HG02840 (cell line): ENCODE data around the gene HDGFL1.

Source experiments
- ATAC-seq: cut with Tn5 transposase; IDR thresholded peaks from one replicate; pipeline ENCODE4 v1.9.1; 2021; ENCODE audit warnings: mild to moderate bottlenecking, moderate library complexity, moderate number of reproducible peaks; ENCODE audit not compliant: unreplicated experiment, low FRiP score

The HDGFL1 gene

DNA sequence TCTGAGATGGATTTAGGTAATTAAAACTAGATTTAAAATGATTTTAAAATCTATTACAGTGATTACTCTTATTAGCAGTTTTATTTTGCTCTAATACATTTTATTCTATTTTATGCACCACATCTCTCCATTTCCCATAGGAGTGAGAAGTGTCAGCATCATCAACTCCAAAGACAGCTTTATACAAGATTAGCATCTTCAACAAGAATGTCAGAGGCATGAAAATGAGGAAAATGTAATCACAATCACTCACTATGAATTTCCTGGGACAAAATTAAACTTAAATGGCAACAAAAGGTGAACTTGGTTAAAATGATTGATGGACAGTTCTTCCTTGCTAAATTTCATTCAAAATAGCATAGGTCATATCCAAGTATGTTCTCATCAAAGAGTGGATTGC, 19.8 kb downstream of the HDGFL1 start:
- ATAC-seq: no peak

DNA sequence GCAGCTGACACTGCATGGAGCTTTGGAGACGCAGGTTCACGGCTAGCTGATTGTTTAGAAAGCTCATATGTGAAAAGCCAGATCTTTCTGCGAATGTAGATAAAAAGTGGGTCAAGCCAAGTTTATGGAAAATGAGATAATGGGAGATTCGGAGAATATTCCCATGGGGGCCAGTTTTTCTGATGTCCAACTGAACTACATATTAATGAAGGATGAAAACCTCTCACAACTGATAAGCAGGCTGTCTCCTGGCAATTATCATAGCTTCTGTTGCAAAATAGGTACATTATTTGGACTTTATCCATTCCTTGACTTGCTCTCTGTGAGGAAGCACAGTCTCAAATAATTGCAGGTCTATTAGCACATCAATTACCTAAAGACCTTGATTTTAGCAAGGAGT, 21.1 kb downstream of the HDGFL1 start:
- ATAC-seq: no peak

DNA sequence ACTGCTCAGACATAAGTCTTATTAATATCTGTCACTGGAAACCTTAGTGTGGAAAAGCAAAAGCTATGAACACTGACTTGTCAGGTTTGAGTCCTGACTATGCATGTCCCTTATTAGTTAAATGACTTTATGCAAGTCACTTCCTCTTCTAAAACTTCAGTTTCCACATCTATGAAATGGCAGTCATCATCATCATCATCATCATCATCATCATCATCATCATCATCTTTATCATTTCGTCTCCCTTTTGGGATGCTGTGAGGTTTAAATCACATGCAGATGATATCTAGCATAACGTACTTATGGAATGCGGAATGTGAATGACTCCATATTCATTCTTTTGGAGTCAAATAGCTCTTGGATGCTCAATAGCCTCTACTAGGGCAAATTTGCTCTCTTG, 24.5 kb downstream of the HDGFL1 start:
- ATAC-seq: no peak

DNA sequence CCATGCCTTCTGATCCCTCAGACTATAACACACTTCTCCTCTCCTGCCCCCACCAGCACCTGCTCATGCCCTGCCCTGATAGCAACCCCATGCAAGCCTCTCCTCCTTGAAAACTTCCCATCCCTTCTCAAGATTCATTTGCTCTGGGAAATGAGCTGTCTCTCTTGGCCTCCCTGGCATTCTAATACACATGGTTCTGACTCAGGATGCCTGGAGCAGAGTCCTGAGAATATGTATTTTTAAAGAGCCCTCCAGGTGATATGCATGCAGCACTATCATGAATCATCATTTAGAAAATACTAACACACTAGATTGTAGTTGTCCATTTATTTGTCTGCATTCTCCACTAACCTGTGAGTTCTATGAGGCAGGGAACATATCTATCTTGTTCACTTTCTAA, 26.6 kb downstream of the HDGFL1 start:
- no peak for ATAC-seq

DNA sequence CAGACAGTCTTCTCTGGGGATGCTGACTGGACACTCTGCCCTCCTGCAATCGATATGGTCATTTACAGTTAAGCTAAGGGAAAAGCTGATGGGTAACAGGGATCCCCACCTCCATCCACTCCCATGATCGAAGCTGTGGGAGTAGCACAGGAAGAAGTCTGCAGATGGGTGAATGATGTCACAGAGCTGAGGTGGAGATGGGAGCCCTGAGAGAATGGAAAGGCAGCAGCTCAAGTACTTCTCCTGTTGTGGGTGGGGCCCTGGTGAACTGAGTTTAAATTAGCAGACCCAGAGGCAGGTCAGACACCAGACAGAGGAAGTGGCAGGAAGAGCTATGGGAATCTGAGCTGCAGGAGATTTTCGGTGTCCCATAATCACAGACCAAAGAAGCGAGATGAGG, 29.0 kb downstream of the HDGFL1 start:
- ATAC-seq: no peak

DNA sequence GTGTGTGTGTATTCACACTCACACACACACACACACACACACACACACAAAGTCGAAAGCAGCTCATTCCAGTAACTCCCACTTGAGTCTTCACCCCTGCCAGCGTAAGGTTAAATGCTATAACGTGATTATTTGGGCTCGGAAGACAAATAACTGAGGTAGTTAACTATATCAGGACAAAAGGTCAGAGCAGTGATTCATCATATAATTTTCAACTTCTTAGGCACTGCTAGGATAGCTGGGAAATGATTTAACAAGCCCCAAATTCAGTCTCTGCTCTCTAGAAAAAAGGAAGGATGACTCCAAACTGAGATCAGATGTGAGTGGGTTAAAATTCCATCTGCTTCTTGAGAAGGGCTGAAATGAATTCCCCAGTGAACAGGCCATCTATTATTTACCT, 30.7 kb downstream of the HDGFL1 start:
- no peak for ATAC-seq

DNA sequence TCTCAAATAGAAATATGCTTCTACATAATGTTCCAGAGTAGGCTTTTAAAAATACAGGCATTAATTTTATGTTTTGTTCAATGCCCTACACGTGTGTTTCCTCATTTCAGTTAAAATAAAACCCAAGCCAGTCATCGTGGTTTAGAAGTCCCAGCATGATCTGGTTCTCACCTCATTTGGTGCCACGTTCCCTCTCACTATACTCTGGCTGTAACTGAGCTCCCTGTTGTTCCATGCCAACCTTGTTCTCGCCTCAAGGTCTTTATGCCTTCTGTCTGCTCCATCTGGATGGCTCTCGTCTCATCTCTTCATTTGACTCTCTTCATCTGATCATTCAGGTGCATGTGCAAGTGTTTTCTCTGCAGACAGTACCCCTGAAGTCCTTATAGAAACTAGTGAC, 32.6 kb downstream of the HDGFL1 start:
- ATAC-seq: no peak

DNA sequence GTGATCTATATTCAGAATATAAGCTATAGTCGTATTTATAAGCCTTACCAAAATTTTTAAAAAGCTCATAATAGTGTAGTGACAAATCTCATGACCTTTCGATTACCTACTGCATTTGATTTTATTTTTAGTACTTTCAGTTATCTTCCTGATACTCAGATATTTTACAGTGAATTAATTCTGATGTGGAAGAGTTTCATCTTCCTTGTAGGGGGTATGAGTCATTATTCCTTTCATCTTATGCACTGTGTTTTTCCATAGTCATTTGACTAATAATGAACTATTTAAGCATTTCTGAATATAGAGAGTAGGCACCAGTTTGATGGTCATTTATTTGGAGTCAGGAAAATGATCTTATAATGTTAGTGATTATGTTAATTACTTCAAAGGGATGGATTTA, 36.4 kb downstream of the HDGFL1 start:
- ATAC-seq: no peak

DNA sequence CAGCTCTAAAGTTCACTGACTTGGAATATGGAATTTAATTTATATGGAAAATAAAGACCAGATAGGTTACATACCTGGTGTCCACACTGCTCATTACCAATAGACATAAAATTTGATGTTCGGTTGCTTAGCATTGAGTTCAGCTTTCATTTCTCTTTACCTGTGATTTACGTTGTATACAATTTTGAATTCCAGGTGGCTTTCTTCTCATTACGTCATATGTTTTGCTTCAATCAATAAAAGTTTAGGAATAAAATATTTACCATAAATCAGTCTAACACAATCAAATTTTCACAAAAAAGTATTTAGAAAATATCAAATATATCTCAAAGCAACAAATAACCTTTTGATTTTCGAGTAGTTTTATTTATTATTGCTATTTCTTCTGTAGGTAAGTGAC, 40.8 kb downstream of the HDGFL1 start:
- ATAC-seq: no peak

DNA sequence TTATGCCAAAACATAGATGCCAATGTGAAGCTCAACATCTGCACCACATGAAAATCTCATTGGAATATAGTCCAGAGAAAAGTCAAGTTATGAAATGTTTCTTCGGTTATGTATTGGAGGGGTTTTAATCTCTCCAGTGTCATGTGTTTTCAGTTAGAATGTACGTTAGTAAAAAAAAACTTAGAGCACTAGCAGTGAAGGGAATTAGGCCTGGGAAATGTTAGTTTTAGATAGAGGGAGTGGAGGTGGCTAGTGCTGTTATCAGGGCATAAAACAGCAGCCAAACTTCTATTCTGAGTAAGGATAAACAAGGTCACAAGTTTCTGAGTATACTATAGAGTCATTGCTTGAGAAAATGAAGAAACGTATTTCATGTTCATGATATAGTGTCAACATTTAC, 42.9 kb downstream of the HDGFL1 start:
- no peak for ATAC-seq

DNA sequence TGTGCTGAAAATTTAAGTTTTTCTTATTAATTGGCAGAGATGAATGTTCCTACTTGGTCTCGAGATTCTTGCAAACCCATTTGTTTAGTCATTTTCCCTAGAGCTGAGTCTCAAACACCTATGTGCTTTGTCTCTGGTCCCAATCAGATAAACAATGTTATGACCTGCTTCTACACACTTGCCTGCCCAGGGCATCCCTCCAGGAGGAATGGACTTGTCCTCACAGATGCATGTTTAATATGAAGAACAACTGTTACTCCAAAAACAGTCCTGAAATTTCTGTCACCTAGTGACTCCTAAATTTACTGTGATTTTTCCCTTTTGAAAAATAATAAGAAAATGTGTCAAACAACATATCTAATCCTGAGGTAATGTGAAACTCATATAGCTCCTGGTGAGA, 43.7 kb downstream of the HDGFL1 start:
- no peak for ATAC-seq

DNA sequence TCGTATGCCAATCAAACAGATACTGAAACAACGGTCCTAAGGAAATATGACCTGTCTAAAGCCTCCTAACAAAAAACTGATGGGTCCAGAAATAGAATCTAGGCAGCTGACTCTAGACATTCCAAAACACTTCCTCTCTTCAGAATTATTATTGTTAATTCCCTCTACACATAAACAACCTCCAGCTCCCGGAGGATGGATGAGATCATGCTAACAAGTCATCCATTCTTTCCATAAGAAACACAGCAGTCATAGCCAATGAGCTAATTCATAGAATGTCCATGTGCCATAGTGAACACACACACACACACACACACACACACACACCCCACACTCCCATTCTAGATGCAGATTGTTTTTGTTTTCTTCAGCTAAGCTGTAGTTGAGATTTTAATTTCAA, 44.3 kb downstream of the HDGFL1 start:
- no peak for ATAC-seq

DNA sequence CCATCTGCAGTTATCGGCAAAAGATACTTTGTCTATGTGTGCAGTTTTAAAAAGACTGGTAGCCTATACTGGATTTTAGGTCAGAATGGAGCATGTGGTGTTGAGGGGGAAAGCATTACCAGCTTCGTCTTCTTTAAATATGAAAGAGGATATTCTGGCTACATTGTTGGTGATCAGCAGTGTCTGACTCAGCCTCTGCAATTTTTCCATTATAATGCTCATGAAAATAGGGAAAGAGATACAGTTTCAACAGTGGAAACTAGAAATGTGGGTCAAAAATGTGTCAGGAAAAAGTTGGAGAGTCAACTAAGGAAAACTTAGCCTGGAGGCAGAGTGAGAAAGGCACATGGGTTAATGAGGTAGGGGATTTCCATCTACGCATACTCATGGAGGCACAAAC, 45.2 kb downstream of the HDGFL1 start:
- no peak for ATAC-seq

DNA sequence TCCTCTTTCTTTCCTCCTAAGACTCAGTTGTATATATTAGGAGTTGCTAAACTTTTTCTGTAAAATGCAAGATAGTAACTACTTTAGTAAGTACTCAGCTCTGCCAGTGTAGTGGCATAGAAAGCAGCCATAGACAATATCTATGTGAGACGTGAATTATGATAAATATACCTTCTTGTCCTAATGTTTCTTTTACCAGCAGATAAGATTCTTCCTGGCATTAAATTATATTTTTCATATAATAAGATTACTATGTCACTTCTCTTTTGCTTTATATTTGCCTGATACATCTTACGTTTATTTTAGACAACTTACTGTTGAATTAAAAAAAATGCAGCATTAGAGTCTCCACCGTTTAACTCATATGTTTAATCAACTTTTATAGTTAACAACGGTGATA, 51.7 kb downstream of the HDGFL1 start:
- ATAC-seq: no peak
